BLaER1 treated with 17β-estradiol and CSF1 and Interleukin-3, amounts not matched to agents 10 nM and 100 nM (cell line): ENCODE measurements around the gene DUOX2.
"Not testable (repeated sequence)": the region's sequence is repeated elsewhere in the genome, so short reads cannot be mapped to it uniquely, and the experiment has no call there.

ENCODE experiments used
- H3K27ac ChIP-seq, 11 experiments: shearing (Covaris generic); formaldehyde crosslinking; 2 replicates each; pipeline ENCODE4 v1.8.1; 2022
- H3K27me3 ChIP-seq, 11 experiments: shearing (Covaris generic); formaldehyde crosslinking; 2 replicates each; pipeline ENCODE4 v1.8.1; 2022
- H3K36me3 ChIP-seq, 11 experiments: shearing (Covaris generic); formaldehyde crosslinking; 2 replicates each; pipeline ENCODE4 v1.8.1; 2022
- H3K4me1 ChIP-seq, 10 experiments: shearing (Covaris generic); formaldehyde crosslinking; 2 replicates each; pipeline ENCODE4 v1.8.1; 2022
- H3K4me2 ChIP-seq, 11 experiments: shearing (Covaris generic); formaldehyde crosslinking; 2 replicates each; pipeline ENCODE4 v1.8.1; 2022
- H3K4me3 ChIP-seq, 10 experiments: shearing (Covaris generic); formaldehyde crosslinking; 2 replicates each; pipeline ENCODE4 v1.8.1; 2022
- H3K9ac ChIP-seq, 11 experiments: shearing (Covaris generic); formaldehyde crosslinking; 2 replicates each; pipeline ENCODE4 v1.8.1; 2022
- H3K9me3 ChIP-seq, 11 experiments: shearing (Covaris generic); formaldehyde crosslinking; replicated peaks in 1 of 11; 2 replicates each; pipeline ENCODE4 v1.8.1; 2022
- H4K20me1 ChIP-seq, 11 experiments: shearing (Covaris generic); formaldehyde crosslinking; 2 replicates each; pipeline ENCODE4 v1.8.1; 2022
- Cebpa-rat ChIP-seq, 11 experiments: shearing (Covaris generic); IDR thresholded peaks; 2 replicates each; pipeline ENCODE4 v1.8.1; 2022

The DUOX2 gene

DNA sequence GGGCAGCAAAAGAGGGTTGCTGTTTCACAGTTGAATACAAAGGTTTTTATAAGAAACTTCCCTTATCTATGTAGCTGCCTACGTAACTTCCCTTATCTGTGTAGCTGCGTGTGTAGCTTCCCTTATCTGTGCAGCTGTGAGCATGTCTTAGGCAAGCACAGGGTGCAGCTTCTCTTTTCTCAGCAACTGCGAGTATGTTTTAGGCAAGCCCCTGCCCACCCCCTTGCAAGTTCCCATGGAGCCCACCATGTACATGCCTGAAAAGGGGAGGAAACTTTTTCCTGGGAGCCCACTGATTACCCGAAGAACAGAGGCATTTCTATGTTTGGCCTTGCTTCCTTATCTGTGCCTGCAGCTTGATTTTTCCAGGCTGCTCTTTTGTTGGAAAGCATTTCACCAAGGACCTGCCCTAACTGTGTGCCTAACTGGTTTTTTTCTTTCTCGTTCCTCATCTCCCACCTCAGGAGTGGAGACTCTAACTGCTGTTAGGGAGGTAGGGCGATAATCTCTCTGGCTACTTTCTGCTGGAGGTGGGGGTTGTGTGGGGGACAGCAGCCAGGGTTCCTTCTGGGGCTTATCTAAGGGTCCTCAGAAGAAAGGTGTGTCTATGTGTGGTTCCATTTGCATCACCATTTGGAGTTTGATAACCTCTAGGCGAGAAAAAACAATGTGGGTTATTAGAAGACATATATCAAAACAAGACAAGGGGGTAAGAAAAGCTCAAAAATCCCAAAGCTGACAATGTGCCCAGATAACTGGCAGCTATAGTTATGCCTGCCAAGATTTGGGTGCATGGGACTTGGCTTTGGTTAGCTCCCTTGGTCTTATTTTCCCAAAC lies 65.0 kb downstream of the DUOX2 start:
- H3K9me3 ChIP-seq = peaks cover 16 to 74% (median 70%) of the 10 kb centered on the region in 11 experiments
- H3K4me2 ChIP-seq = peak overlapping the region in 8 of 11 experiments; percentile 30 to 87 (median 71); a peak in 16 of 22 replicates
- peaks cover 36 to 92% (median 85%) of the 10 kb centered on the region in 11 experiments for H3K36me3 ChIP-seq
- H3K4me1 ChIP-seq = peaks cover 0 to 38% (median 21%) of the 10 kb centered on the region in 10 experiments; a peak in 14 of 20 replicates
- H4K20me1 ChIP-seq = no peaks in the 10 kb centered on the region
- peak overlapping the region in 7 of 10 experiments; percentile 13 to 57 (median 23); a peak in 6 of 20 replicates for H3K4me3 ChIP-seq
- peak overlapping the region; percentile 37 to 92 (median 87); a peak in 20 of 22 replicates for H3K27ac ChIP-seq
- no peaks in the 10 kb centered on the region for H3K27me3 ChIP-seq
- peak overlapping the region in 10 of 11 experiments; percentile 30 to 76 (median 70); a peak in 17 of 22 replicates for H3K9ac ChIP-seq
- peak in 9 of 11 experiments; percentile 27 to 93 (median 84); a peak in 14 of 22 replicates for TF ChIP-seq Cebpa-rat (IDR thresholded peaks at IDR 0.05)

DNA sequence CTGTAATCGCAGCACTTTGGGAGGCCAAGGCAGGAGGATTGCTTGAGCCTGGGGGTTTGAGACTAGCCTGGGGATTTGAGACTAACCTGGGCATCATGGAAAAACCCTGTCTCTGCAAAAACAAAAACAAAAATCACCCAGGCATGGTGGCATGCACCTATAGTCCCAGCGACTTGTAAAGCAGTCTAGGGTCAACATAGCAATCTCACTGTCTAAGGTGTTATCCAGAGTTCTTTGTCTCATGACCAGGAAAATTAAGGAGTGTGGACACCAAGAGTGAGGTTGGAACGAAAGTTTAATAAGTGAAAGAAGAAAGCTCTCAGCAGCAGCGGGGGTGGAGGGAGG lies 65.6 kb downstream of the DUOX2 start:
- H3K4me1 ChIP-seq = peaks cover 0 to 38% (median 21%) of the 10 kb centered on the region in 10 experiments; a peak in 14 of 20 replicates
- peaks cover 36 to 91% (median 88%) of the 10 kb centered on the region in 11 experiments for H3K36me3 ChIP-seq
- not testable (repeated sequence) for H4K20me1 ChIP-seq, H3K27me3 ChIP-seq
- H3K4me3 ChIP-seq = peak overlapping the region in 4 of 10 experiments; percentile 17 to 57 (median 30); a peak in 7 of 20 replicates
- H3K9ac ChIP-seq = peak overlapping the region in 9 of 11 experiments; percentile 5 to 76 (median 71); a peak in 16 of 22 replicates
- H3K27ac ChIP-seq = peak overlapping the region in 10 of 11 experiments; percentile 66 to 92 (median 88); a peak in 18 of 22 replicates
- H3K9me3 ChIP-seq = peaks cover 16 to 74% (median 70%) of the 10 kb centered on the region in 11 experiments
- H3K4me2 ChIP-seq = peak overlapping the region in 9 of 11 experiments; percentile 22 to 87 (median 70); a peak in 14 of 22 replicates

DNA sequence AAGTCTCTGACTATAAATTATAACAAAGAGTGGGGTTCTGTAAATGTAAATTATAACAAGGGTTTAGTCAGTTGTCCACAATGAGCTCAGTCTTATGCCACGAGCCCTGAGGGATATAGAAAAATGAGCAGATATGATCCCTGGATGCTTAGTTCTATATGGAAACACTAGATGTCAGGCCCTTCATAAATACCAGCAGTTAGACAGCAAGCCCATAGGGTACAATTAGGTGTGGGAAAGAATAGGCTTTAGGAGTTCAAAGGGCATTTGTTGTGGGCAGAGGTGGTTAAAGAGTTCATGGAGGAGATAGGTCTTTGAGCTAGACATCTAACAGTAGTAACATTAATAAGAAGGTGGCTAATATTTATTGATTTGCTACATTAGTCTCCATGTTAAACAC lies 69.7 kb downstream of the DUOX2 start:
- H3K9ac ChIP-seq, H3K27me3 ChIP-seq, H4K20me1 ChIP-seq, H3K4me3 ChIP-seq, H3K27ac ChIP-seq, H3K4me2 ChIP-seq: not testable (repeated sequence)
- peaks cover 0 to 29% (median 17%) of the 10 kb centered on the region in 10 experiments; a peak in 14 of 20 replicates for H3K4me1 ChIP-seq
- peaks cover 4 to 72% (median 62%) of the 10 kb centered on the region in 11 experiments; a peak in 20 of 22 replicates for H3K36me3 ChIP-seq
- H3K9me3 ChIP-seq = peaks cover 0 to 32% (median 28%) of the 10 kb centered on the region in 11 experiments; a peak in 17 of 22 replicates

DNA sequence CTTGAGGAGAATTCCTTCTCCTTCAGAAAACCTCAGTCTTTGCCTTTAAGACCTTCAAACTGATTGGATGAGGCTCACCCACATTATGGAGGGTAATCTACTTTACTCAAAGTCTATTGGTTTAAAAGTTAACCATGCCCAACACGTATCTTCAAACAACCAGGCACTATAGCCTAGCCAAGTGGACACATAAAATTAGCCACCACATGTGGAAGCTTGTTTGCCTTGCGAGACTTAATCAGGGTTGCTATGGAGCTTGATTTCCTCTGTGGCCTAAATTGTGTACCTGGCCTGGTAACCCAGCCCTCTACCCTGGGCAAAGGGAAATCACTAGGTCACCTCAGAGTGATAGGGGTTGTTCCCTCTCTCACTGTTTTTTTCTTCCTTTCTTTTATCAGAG lies 71.1 kb downstream of the DUOX2 start:
- Histone ChIP-seq H3K9me3 (peaks cover 0 to 21% (median 17%) of the 10 kb centered on the region in 11 experiments; a peak in 16 of 22 replicates), H3K4me1 (peaks cover 5 to 20% (median 11%) of the 10 kb centered on the region in 10 experiments; a peak in 19 of 20 replicates), H3K36me3 (peaks cover 4 to 69% (median 63%) of the 10 kb centered on the region in 11 experiments; a peak in 20 of 22 replicates)
- not testable (repeated sequence) for H3K4me3 ChIP-seq, H3K4me2 ChIP-seq, H3K27ac ChIP-seq, H3K9ac ChIP-seq, H4K20me1 ChIP-seq, H3K27me3 ChIP-seq
